Activated B cell treated with CpG ODN at 0.5 μM for 24 hours (primary cell): ENCODE results near the gene PARP14. TPM values are rescaled to one million over a fixed set of nuclear protein-coding genes. Genes with fewer than 3 reads are reported as not detected.
A peak's percentile ranks its signal among the peaks of the same experiment; 100 is the strongest.
"Not testable (repeated sequence)": the region's sequence is repeated elsewhere in the genome, so short reads cannot be mapped to it uniquely, and the experiment has no call there.

Source experiments
- ATAC-seq: fragments of 200-7000 bp; cut with Tn5 transposase; one replicate; pipeline ENCODE4 v1.10.0; 2021; ENCODE audit warnings: low read depth, mild to moderate bottlenecking, moderate library complexity
- CTCF ChIA-PET: fragments of 350-600 bp; sonication (Branson Sonifier 250); formaldehyde crosslinking; loops from one replicate; lab custom pipeline; 2021; ENCODE audit warnings: antibody characterized with exemption; lab: Charles Lee
- POLR2A ChIA-PET: fragments of 350-600 bp; sonication (Branson Sonifier 250); formaldehyde crosslinking; loops from one replicate; lab custom pipeline; 2021; ENCODE audit warnings: antibody characterized with exemption; lab: Charles Lee
- DNase-seq: peaks from one replicate; pipeline ENCODE4 v3.0.0; 2022
- H3K27ac Mint-ChIP-seq: one replicate; pipeline ENCODE4 v1.8.0; 2020; ENCODE audit warnings: mixed read lengths
- H3K27me3 Mint-ChIP-seq: one replicate; pipeline ENCODE4 v1.8.0; 2021; ENCODE audit warnings: mixed read lengths
- H3K36me3 Mint-ChIP-seq: one replicate; pipeline ENCODE4 v1.8.0; 2021; ENCODE audit warnings: low read depth, mixed read lengths
- H3K4me1 Mint-ChIP-seq: one replicate; pipeline ENCODE4 v1.8.0; 2021; ENCODE audit warnings: mixed read lengths
- H3K4me3 Mint-ChIP-seq: one replicate; pipeline ENCODE4 v1.8.0; 2020; ENCODE audit warnings: mild to moderate bottlenecking, mixed read lengths
- H3K9me3 Mint-ChIP-seq: one replicate; pipeline ENCODE4 v1.8.0; 2020; ENCODE audit warnings: mixed read lengths
- intact Hi-C: fragments of 100-400 bp; cut with micrococcal nuclease; formaldehyde crosslinking; loops from one replicate; pipeline ENCODE4 v1.15.1; 2024
- total RNA-seq: library from RNA; stranded (reverse); gene quantifications from 2 replicates; pipeline ENCODE4 v1.2.3, GENCODE V29; 2022
- TF ChIP-seq, protein P1 (sequence below): fragments of 200-600 bp; IDR thresholded peaks from one replicate; pipeline ENCODE4 v1.8.0; 2022; ENCODE audit warnings: antibody characterized with exemption, mild to moderate bottlenecking

Gene PARP14
- total RNA-seq, 1 donor from 2014 or later = 221 TPM

GRCh38 chr3:122743581-122744120 is 63.0 kb downstream of the PARP14 start:
- TF ChIP-seq, protein P1, sequence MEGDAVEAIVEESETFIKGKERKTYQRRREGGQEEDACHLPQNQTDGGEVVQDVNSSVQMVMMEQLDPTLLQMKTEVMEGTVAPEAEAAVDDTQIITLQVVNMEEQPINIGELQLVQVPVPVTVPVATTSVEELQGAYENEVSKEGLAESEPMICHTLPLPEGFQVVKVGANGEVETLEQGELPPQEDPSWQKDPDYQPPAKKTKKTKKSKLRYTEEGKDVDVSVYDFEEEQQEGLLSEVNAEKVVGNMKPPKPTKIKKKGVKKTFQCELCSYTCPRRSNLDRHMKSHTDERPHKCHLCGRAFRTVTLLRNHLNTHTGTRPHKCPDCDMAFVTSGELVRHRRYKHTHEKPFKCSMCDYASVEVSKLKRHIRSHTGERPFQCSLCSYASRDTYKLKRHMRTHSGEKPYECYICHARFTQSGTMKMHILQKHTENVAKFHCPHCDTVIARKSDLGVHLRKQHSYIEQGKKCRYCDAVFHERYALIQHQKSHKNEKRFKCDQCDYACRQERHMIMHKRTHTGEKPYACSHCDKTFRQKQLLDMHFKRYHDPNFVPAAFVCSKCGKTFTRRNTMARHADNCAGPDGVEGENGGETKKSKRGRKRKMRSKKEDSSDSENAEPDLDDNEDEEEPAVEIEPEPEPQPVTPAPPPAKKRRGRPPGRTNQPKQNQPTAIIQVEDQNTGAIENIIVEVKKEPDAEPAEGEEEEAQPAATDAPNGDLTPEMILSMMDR = no peak
- H3K27ac Mint-ChIP-seq = no peak overlapping the region
- intact Hi-C loops = no loop called here
- H3K9me3 Mint-ChIP-seq = peaks cover 2% of the 10 kb centered on the region
- peaks cover 64% of the 10 kb centered on the region for H3K36me3 Mint-ChIP-seq
- H3K4me3 Mint-ChIP-seq = no peak overlapping the region
- CTCF ChIA-PET = no interaction called here
- no peak for ATAC-seq
- no peak for DNase-seq
- no peaks in the 10 kb centered on the region for H3K27me3 Mint-ChIP-seq
- H3K4me1 Mint-ChIP-seq = no peaks in the 10 kb centered on the region
- POLR2A ChIA-PET = no interaction called here

DNA sequence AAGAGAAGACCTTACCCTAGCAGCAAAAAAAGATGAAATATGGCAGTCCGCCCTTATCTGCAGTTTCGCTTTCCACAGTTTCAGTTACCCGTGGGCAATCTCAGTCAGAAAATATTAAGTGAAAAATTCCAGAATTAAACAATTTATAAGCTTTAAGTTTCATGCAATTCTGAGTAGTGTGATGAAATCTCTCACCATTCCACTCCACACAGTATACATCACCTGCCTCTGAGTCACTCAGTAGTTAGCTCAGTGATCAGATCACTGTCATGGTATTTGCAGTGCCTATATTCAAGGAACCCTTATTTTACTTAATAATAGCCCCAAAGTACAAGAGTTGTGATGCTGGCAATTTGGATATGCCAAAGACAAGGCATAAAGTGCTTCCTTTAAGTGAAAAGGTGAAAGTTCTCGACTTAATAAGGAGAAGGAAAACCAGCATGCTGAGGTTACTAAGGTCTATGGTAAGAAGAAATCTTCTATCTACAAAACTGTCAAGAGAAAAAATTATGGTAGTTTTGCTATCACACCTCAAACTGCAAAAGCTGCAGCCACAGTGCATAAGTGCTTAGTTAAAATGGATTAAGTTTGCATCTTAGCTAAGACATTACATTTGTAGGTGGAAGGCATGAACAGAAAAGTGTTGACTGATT is 64.9 kb downstream of the PARP14 start:
- no peak overlapping the region for H3K4me3 Mint-ChIP-seq
- H3K27ac Mint-ChIP-seq = no peak overlapping the region
- H3K36me3 Mint-ChIP-seq = peaks cover 53% of the 10 kb centered on the region
- no peak for ATAC-seq
- no peak for DNase-seq
- POLR2A ChIA-PET = interaction anchor here (0.6 to 0.7 kb wide), 2 partner anchors 15 to 29 kb away, joined by 3 read pairs; no protein-coding TSS in a partner anchor
- CTCF ChIA-PET = interaction anchor here (0.6 kb wide), 1 partner anchor 10 kb away, joined by 4 read pairs; no protein-coding TSS in a partner anchor
- TF ChIP-seq, protein P1 = no peak
- intact Hi-C loops = no loop called here
- H3K4me1 Mint-ChIP-seq = no peaks in the 10 kb centered on the region
- H3K27me3 Mint-ChIP-seq = no peaks in the 10 kb centered on the region
- H3K9me3 Mint-ChIP-seq = peaks cover 2% of the 10 kb centered on the region

GRCh38 chr3:122747295-122747694 is 66.7 kb downstream of the PARP14 start:
- DNase-seq, H3K27me3 Mint-ChIP-seq, H3K9me3 Mint-ChIP-seq, CTCF ChIA-PET, intact Hi-C loops, POLR2A ChIA-PET, H3K4me1 Mint-ChIP-seq, H3K4me3 Mint-ChIP-seq, ATAC-seq: not testable (repeated sequence)
- Mint-ChIP-seq H3K27ac (peak overlapping the region; percentile 24), H3K36me3 (peaks cover 54% of the 10 kb centered on the region)

DNA sequence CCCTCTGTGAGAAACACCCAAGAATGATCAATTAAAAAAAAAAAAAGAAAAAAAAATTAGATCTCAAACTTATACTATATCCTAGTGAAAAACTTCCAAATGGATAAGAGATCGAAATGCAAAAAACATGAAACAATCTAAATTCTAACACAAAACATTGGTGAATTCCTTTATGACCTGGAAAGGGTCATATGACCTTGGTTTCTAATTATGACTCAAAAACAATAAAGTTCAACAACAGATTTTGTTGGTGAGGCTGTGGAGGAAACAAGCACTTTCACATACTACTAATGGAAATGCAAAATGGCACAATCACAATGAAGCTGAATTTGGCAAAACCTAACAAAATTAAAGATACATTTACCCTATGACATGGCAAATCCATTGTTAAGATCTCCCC is 67.7 kb downstream of the PARP14 start:
- H3K4me1 Mint-ChIP-seq = no peaks in the 10 kb centered on the region
- no peaks in the 10 kb centered on the region for H3K9me3 Mint-ChIP-seq
- H3K36me3 Mint-ChIP-seq = peaks cover 55% of the 10 kb centered on the region
- H3K27me3 Mint-ChIP-seq = no peaks in the 10 kb centered on the region
- no peak overlapping the region for H3K27ac Mint-ChIP-seq
- H3K4me3 Mint-ChIP-seq = no peak overlapping the region
- DNase-seq (no peak), ATAC-seq (no peak)
- TF ChIP-seq, protein P1 = no peak
- ChIA-PET POLR2A (no interaction called here), CTCF (no interaction called here)
- intact Hi-C loops = no loop called here

GRCh38 chr3:122754929-122755328 is 74.3 kb downstream of the PARP14 start:
- H3K9me3 Mint-ChIP-seq = peaks cover 2% of the 10 kb centered on the region
- intact Hi-C loops = loop anchor here (1.0 to 10.0 kb wide), 5 partner anchors 187 to 804 kb away; no protein-coding TSS in a partner anchor
- POLR2A ChIA-PET = no interaction called here
- H3K4me3 Mint-ChIP-seq = no peak overlapping the region
- TF ChIP-seq, protein P1 = peak; percentile 54
- no peaks in the 10 kb centered on the region for H3K4me1 Mint-ChIP-seq
- no peak overlapping the region for H3K27ac Mint-ChIP-seq
- CTCF ChIA-PET = interaction anchor here (0.6 to 1.7 kb wide), 11 partner anchors 9 to 276 kb away, joined by 3 to 16 read pairs (median 4); partner anchors contain the start of gene SEMA5B
- no peaks in the 10 kb centered on the region for H3K27me3 Mint-ChIP-seq
- peaks cover 70% of the 10 kb centered on the region for H3K36me3 Mint-ChIP-seq
- no peak for DNase-seq
- peak; percentile 79 for ATAC-seq
